ENCODE measurements around the gene MSL2.
"Not testable (repeated sequence)": the region's sequence is repeated elsewhere in the genome, so short reads cannot be mapped to it uniquely, and the experiment has no call there.

The MSL2 gene, protein sequence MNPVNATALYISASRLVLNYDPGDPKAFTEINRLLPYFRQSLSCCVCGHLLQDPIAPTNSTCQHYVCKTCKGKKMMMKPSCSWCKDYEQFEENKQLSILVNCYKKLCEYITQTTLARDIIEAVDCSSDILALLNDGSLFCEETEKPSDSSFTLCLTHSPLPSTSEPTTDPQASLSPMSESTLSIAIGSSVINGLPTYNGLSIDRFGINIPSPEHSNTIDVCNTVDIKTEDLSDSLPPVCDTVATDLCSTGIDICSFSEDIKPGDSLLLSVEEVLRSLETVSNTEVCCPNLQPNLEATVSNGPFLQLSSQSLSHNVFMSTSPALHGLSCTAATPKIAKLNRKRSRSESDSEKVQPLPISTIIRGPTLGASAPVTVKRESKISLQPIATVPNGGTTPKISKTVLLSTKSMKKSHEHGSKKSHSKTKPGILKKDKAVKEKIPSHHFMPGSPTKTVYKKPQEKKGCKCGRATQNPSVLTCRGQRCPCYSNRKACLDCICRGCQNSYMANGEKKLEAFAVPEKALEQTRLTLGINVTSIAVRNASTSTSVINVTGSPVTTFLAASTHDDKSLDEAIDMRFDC

DNA sequence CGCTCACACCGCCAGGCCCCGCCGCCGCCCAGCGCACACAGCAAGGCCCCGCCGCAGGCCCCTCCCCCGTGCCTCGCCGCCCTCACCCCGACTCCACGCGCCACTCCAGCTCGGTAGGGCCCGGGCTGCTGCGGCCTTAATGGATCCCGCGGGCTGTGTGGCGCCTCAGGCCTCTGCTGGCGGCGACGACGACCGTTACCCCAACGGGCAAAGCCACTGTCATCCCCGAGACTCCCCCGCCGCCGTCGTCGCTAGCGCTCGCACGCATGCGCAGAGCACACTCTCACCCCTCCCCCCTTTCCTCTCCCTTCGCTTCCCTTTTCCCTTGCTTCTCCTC is at the start of gene MSL2:
TSS of gene MSL2 (minus strand) at position 272 of the 337 bp plus-strand sequence. CDS start 1,222 bp downstream, outside the sequence.
- no peak for DNase-seq (ENCODE audit: low read depth)

DNA sequence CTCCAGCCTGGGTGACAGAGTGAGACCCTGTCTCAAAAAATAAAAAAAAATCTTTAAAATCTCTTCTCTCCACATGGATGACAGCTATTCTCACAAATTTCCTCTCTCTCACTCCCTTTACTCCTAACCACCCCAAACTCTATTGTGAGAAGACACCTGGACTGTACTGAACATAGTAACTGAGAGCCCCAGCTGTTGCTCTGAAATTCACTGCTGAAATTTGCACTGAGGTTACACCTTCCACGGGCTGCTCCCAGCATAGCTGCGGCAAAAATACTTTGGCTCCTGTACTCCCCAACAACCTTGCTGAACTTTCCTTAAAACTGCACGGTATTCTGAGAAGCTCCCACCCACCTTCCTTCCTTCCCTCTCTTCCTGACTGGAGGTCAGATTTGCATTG is 49.6 kb upstream of the MSL2 start:
- DNase-seq (ENCODE audit: low read depth) = no peak

DNA sequence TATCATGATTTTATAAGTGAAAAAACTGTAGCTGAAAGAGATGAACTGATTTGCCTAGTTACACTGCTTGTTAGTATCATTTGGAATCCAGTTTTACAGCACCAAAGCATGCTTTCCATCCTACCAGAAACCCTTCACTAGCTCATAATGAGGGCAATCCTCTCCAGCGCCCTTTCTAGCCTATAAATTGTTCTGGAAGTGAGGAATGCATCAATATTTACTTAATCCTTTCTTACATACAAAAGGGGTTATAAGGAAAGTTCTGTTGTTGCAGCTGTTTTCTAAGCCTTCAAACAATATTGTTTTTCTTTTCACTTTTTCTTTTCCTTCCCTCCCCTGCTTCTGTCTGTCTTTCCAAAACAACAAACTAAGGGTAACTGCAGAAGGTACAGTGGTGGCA is 43.0 kb upstream of the MSL2 start:
- DNase-seq (ENCODE audit: low read depth) = no peak

DNA sequence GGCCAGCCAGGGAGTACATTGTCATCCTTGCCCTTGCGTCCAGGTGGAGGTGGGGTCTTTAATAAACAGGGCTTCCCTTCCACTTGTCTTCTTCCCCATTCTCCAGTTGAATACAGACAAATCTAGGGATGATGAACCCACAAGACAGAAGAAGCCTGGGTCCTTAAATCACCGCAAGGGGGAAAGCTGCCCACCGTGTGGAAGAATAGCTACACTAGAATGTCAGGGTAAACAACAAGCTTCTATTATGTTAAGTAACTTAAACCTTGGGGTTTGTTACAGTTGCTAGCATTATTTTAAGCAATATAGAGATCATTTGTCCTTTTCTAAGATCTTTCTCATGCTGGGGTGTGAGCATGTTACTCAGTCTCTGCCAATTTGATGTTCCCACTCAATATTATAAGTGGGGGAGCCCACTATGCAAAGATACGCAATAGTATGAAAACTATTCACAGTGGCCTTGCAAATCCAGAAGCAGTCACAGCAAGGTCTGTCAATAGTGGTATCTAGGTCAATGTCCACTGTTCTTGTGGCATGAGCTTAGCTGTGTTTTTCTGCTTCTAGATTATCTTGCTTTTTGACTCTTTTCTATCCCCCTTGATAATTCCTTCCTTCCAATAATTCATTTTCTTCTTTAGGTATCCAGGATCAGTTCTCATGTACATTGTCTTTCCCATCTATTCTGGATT is 42.0 kb upstream of the MSL2 start:
- no peak for DNase-seq (ENCODE audit: low read depth)

DNA sequence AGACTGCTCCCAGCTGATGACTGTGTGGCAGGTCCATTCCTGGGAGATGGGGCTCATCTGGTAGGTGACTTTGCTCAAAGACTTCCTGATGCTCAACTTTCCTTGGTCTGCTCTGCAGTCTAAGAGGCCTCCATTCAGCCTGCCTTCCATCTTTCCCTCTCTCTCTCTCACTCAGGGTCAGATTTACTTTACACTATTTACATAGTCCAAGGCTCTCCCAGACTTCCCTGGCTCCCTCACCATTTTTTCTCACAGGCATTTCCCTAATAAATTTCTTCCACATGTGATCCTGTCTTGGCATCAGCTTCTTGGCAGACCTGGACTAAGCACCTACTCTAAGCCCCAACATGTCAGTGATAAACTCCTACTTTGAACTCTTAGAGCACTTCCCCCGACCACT is 41.0 kb upstream of the MSL2 start:
- DNase-seq (ENCODE audit: low read depth) = no peak

DNA sequence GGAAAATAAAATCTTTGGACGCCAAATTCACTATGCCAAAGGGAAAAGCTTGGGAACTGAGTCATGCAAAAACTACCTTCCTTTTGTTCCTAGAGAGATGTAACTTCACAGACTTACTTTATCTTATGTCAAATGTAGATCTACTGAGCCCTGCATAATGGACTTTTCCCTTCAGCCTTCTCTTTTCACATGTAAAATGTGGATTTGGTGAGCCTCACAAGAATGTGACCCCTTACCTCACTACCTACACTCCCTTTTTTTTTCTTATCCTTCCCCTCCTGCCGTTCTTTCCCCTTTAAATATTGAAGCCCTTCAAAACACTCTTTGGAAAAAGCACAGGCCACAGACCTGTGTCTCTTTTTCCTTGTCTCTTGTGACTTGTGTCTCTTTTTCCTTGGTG is 40.0 kb upstream of the MSL2 start:
- DNase-seq (ENCODE audit: low read depth) = no peak

DNA sequence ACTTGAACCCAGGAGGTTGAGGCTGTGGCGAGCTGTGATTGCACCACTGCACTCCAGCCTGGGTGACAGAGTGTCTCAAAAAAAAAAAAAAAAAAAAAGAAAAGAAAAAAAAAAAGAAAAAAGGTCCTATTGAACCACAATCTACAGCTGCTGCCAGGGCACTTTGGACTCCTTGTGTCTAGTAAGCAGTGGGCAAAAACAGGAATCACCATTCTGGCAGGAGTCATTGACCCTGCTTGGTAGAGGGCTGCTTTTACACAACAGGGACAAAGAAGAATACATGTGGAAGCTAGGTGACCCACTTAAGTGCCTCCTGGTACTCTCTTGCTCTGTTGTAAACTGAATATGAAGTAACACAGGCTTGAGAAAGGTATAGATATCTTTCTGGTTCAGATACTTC is 39.4 kb upstream of the MSL2 start:
- no peak for DNase-seq (ENCODE audit: low read depth)

DNA sequence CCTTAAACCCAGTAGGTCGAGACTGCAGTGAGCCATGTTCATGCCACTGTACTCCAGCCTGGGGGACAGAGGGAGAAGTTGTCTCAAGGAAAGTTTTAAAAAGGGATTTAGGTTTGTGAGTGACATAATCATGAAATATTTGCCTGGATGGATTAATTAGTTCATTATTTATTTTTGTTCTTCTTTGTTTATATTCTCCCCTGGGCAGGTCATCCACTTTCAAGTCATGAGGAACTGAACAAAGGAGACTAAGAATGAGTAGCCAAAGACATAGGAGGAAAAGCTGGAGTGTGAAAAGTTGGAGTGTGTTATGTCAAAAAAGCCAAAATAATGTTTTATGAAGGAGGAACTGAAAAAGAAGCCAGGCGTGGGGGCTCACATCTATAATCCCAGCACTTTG is 36.3 kb upstream of the MSL2 start:
- no peak for DNase-seq (ENCODE audit: low read depth)

DNA sequence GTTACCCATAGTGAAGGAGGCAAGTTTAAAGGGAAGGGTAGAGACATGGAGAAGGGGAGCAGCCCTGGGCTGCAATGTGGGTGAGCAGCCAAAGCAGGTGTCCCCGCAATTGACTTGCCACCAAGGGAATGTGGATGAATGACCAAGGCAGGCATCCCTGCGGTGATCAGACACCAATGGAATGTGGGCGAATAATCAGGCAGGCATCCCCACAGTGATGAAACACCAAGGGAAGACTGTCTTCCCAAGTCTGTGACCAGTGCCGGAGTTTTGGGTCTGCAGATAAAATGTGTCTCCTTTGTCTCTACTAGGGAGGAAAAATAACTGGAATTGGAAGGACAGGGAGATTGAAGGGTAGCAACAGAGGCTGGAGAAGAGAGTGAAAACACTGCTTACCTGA is 26.6 kb upstream of the MSL2 start:
- peak; percentile 9 for DNase-seq (ENCODE audit: low read depth)

DNA sequence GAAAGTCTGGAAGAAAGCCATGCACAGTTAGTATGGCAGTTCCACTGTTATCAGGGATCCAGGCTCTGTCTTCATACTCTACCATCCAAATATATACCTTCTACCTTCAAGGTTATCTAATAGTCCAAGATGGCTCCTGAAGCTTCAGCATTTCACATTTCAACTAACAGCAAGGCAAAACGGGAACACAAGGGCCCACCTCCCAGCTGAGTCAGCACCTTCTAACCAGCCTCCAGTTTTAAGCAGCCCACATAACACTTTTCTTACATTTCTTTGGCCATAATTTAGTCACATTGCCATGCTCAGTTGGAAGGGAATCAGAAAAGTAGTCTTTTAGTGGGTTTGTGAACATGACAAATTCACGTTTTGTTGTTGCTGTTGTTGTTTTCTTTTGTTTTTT is 15.4 kb upstream of the MSL2 start:
- no peak for DNase-seq (ENCODE audit: low read depth)

DNA sequence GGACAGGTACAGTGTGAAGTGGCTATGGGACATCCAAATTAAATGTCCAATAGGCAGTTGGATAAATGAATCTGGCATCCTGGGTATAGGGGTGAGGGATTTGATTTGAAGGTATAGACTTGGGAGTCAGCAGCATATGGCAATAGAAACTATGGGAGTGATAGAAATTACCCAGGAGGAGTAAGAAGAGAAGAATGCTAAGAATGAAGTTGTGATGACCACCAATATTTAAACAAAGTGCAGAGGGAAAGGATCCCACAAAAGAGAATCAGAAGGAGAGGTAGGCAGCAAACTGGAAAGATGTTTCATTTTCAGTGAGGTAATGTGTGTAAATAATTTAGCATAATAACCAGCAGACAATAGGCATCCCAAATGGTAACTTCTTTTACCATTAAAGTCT is 13.8 kb upstream of the MSL2 start:
- DNase-seq (ENCODE audit: low read depth) = no peak

DNA sequence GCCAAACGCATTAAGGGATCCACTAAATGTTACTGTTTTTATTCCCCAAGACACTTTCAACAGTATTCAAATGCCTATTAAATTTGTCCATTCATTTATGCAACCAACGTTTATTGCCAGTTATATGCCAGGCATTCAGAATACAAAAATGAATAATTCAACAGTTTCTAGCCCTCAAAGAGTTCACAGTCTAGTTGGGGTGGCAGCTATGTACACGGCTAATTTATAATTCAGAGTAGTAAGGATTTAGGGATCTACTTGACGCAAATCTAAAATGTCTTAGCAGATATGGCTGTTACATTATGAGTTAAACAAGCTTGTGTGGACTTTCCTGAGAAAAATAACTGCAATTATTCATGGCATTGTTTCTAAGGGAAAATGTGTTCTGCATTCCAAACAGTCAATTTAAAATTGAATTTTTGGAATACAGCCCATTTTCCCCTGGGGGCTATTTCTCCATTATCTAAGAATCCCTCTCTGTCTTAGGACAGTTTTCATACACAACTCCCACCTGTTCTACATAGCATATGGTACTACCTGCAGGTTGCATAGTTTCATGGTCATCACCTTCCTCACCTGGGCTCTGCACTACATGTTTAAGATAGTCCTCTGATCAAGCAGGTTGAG is 11.5 kb upstream of the MSL2 start:
- DNase-seq (ENCODE audit: low read depth) = no peak

DNA sequence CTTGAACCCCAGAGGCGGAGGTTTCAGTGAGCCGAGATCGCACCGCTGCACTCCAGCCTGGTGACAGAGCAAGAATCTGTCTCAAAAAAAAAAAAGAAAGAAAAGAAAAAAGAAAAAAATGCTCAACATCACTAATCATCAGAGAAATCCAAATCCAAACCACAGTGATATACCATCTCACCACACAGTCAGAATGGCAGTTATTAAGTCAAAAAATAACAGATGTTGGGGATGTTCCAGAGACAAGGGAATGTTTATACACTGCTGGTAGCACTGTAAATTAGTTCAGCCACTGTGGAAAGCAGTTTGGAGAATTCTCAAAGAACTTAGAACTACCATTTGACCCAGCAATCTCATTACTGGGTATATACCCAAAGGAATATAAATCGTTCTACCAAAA is 3.1 kb upstream of the MSL2 start:
- DNase-seq (ENCODE audit: low read depth) = not testable (repeated sequence)

DNA sequence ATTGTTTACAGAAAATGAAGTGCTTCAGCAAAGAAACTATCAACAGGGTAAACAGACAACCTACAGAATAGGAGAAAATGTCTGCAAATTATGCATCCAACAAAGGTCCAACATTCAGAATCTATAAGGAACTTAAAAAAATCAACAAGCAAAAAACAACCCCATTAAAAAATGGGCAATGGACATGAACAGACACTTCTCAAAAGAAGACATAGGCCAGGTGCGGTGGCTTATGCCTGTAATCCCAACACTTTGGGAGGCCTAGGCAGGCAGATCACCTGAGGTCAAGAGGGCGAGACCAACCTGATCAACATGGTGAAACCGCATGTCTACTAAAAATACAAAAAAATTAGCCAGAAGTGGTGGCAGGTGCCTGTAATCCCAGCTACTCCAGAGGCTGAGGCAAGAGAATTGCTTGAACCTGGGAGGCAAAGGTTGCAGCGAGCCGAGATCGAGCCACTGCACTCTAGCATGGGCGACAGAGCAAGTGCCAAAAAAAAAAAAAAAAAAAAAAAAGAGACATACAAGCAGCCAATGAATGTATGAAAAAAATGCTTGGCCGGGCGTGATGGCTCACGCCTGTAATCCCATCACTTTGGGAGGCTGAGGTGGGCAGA is 2.4 kb upstream of the MSL2 start:
- DNase-seq (ENCODE audit: low read depth) = not testable (repeated sequence)

DNA sequence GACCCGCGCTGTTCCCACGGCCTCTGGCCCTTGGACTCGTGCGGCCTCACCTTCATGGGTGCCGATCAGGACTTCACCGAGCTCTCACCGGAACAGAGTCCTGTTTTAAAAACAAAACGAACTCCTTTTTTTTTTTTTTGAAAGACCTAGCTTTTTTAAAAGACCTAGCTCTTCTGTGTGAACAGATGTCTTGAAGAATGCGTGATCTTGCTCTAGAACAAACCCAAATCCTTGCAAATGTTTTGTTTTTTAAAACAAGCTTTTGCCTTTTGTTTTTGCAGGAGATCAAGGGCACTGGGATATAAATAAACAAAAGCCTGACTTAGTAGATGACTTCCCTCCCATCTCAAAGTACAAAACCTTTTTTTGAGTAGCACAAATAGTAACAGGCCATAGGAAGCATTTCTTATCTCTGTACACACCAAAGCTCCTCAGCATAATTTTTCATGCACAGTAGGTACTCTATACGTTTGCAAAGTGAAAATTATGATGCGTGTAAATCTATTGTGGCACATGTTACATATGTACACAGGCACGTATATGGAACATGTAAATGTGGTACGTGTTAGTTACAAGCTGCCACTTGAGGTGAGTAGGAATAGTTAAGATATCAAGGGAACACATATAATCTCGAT is 1.1 kb upstream of the MSL2 start:
- DNase-seq (ENCODE audit: low read depth) = no peak

DNA sequence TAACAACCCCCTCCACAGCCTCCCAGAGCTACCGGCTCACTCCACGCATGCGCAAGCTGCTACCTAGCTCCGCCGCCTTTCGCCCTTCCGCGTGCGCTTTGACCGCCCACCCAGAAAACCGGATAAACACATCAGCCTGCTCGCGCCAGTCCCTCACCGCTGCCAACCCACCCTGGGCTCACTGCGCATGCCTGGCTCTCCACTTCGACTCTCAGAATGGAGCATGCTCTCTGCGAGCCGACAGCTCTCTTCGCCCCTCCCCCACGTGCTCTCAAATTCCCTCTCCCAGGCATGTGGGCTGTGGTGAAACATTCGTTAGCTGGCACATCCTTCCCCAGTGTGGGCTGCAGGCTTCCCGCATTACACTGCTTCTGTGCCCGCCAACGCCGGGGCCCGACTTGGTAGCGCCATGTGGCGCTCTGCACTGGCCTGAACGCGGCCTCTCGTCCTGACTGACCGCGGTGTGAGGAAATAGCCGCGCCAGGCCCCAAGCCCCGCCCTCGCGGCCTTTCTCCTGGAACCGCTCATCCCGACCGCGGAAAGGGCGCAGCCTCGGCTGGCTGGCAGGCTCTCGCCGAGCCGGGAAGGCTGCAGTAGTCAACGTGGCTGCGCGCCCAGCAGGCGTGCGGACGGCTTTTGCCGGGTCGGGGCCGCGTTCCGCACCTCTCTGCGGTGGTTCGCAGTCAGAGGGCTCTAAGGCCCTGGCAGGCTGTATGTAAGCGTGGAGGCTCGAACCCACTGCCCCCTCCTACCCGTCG is 445 bp upstream of the MSL2 start:
- peak; percentile 97 for DNase-seq (ENCODE audit: low read depth)

DNA sequence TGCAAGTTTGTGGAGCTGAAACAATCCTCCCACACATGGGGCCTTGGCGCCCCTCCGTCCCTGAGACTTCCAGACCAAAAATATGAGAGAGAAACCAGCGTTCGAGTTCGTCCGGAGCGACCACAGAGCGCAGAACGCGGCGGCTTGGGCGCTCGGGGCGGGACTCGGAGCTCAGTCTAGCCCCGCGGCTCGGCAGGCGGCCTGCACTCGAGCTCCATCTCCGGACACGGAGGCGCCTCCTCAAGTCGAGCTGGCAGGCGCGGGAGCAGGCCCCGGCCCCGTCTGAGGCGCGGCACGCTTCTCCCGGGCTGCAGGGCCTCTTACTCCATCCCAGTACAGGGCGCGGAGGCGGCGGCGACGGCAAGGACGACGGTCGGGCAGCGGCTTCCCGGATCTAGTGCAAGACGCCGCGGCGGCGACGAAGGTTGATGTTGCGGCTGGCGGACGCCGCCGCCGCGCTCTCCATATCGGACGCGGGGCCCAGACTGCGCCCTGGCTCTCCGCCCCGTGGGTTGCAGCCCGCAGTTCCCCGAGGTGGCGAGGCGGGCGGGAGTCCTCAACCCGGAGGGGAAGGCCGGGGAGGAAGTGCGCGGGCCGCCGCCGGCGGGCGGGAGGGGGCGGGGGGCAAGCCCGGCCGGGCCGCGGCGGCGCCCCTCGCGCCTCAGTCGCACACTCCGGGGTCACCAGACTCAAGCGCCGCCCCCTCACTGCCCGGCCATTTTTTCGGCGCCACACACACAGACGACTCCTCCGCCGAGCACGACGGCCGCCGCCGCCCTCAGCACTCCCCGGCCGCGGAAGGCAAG is 674 bp downstream of the MSL2 start:
- DNase-seq (ENCODE audit: low read depth) = no peak

DNA sequence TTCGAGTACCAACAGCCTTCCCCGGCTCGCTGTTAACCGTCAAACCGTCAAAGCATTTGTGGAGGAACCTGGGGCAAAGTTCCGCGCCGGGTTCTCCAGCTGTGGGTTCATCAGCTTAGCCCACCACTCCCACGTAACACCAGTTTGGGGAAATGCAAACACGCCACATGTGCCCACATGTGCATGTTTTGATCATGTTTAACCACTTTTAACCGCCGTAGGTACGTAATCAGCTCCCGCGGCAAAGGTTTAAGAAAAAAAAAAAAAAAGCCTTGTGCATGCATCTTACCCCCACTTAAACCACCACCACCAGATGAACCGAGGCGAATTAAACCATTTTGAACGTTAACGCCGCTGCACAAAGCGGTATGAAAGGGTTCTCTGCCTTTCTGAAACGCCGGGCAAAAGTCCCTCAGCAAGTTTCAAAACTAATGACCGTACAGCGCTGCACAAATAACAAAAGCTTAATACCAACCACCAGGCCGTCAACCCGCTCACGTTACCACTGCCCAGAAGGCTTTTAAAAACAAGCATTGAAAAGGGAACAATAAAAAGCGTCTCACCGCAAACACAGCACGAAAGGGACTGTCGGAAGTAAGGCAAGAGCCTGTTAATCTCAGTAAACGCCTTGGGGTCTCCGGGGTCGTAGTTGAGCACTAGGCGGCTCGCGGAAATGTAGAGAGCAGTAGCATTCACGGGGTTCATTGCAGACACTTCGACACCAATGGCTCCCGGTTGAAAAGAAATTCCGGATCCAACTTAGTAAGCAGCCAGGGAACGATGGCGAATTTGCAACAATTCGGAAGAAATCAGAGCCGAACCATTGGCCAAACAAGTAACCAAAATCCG is 1.5 kb downstream of the MSL2 start:
- no peak for DNase-seq (ENCODE audit: low read depth)

DNA sequence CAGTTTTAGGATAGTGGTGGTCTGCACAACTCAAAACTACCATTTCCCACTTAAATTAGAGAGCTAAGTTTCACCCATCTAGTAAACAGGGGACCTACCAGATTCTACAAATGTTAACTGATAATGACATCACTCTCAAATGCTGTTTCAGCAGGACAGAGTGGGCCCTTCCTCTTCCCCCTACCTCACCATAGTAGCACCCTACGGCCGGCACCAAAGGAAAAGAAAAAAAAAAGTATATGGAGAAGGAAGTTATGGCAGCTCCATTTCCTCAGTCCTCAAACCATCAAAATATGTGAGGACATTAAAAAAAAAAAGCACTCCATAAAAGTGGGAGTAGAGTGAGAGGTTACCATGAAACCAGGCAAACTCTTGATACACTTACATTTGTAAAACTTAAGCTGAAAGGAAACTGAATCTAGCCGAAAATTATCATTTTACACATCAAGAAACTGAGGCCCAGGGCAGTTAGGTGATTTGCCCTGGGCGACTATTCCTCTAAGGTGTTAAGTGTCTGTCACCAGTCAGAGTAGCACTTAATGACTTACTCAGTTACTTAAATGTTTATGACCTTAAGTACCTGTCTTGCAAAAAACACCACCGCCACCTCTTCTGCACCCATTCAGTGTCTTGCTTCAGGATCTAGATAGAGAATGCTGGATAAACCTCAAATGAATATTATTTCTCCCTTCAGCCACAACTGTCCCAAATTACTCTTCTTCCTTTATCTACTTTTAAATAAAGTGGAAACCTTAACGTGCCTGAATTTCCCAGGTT is 2.7 kb downstream of the MSL2 start:
- DNase-seq (ENCODE audit: low read depth) = no peak

Measured in GM04503 (cell line).